Activated CD4-positive, CD25-positive, alpha-beta regulatory T cell treated with anti-CD3 and anti-CD28 coated beads, Interleukin-2, amount 50 U/mL, for 16 hours (primary cell): ENCODE data around the gene NDUFA9.

Experiments used
- DNase-seq: peaks from one replicate; pipeline ENCODE4 v3.0.0-alpha.2; 2020; ENCODE audit warnings: low read depth, low spot score

NDUFA9 gene

DNA sequence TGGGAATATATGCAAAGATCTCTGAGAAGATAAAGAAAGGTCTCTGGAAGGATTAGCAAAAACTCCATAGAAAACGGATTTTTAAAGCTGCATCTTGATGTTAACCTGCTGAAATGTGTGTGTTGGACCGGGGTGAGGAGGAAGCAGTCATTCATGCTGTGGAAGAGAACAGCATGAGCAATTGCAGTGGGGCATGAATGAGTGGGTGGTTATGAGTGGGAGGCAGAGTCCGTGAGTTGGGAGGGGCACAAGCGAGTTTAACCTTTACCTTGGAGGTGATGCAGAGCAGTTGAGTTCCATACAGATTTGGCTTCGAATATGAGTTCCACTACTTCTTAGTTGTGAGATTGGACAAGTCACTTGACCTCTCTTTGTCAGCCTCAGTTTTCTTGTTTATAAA is 41.8 kb downstream of the NDUFA9 start:
- no peak for DNase-seq
